Lower leg skin (tissue), 4 donors: ENCODE results near the gene ZFAND6. TPM values are rescaled to one million over a fixed set of nuclear protein-coding genes. Genes with fewer than 3 reads are reported as not detected.
"Not testable (repeated sequence)": the region's sequence is repeated elsewhere in the genome, so short reads cannot be mapped to it uniquely, and the experiment has no call there.

ENCODE experiments used
- DNase-seq, 2 donors: peaks; one replicate each; pipeline ENCODE4 v3.0.0-alpha.2; 2019; ENCODE audit warnings: low spot score in 2 of 2
- H3K4me3 ChIP-seq: fragments of 200-600 bp; sonication (generic); 2 replicates; pipeline ENCODE4 v1.5.1; 2017; ENCODE audit warnings: mild to moderate bottlenecking, low read depth; ENCODE audit not compliant: poor library complexity, severe bottlenecking
- CTCF ChIP-seq, 3 donors: fragments of 450-650 bp; IDR thresholded peaks; one replicate each; pipeline ENCODE4 v1.5.1; 2016; ENCODE audit warnings: antibody characterized with exemption in 3 of 3, mild to moderate bottlenecking in 3 of 3, moderate library complexity in 2 of 3
- POLR2A ChIP-seq, 2 donors: fragments of 450-650 bp; IDR thresholded peaks; one replicate each; pipeline ENCODE4 v1.6.1; 2016 to 2017; ENCODE audit warnings: antibody characterized with exemption in 2 of 2, mild to moderate bottlenecking in 1 of 2, moderate library complexity in 1 of 2
- WGBS, 2 donors: methylation state at CpG; one replicate each; pipeline ENCODE4 v1.1.5; 2018; 5-methylcytosine and 5-hydroxymethylcytosine counted together
- intact Hi-C: fragments of 100-400 bp; cut with DNase I; formaldehyde crosslinking; loops from one replicate; pipeline ENCODE4 v1.15.0; 2023; ENCODE audit warnings: low total_unique reads
- total RNA-seq, 4 donors: library from RNA; depleted of rRNA; stranded (reverse); fragments of >200 nt; gene quantifications; one replicate each; pipeline ENCODE4 v1.1.0, GENCODE V29; 2016

Gene ZFAND6
- total RNA-seq, 4 donors from 2014 or later, result 95.6 to 139 (median 107) TPM

- intact Hi-C loops, result no loop called here
- TF ChIP-seq CTCF (IDR thresholded peaks at IDR 0.05) (no peak), POLR2A (IDR thresholded peaks at IDR 0.05) (no peak)
- 88 to 96% methylated on average over 3 of the region's 3 CpGs for WGBS, 2 donors
- no peak overlapping the region for H3K4me3 ChIP-seq
- no peak for DNase-seq
These were observed 17.8 kb upstream of the ZFAND6 start for GRCh38 chr15:80041494-80042253.

GRCh38 chr15:80042568-80042967 is 16.9 kb upstream of the ZFAND6 start:
- intact Hi-C loops, result no loop called here
- DNase-seq, result no peak
- H3K4me3 ChIP-seq, result no peak overlapping the region
- WGBS, 2 donors, result 57 to 70% methylated on average over 1 of the region's 1 CpG
- no peak for TF ChIP-seq POLR2A (IDR thresholded peaks at IDR 0.05)
- TF ChIP-seq CTCF (IDR thresholded peaks at IDR 0.05), result no peak

- intact Hi-C loops, DNase-seq, H3K4me3 ChIP-seq: not testable (repeated sequence)
- WGBS, 2 donors, result 91 to 92% methylated on average over 10 of the region's 10 CpGs
These were observed 14.3 kb upstream of the ZFAND6 start for GRCh38 chr15:80045219-80045618.

- WGBS, 2 donors, result 42 to 52% methylated on average over 2 of the region's 2 CpGs
- intact Hi-C loops, result no loop called here
These were observed 10.4 kb upstream of the ZFAND6 start for GRCh38 chr15:80049046-80049445.

GRCh38 chr15:80052597-80053304 is 6.7 kb upstream of the ZFAND6 start:
- H3K4me3 ChIP-seq, result no peak overlapping the region
- 81 to 82% methylated on average over 6 of the region's 6 CpGs for WGBS, 2 donors
- intact Hi-C loops, result no loop called here
- DNase-seq, result no peak
- no peak for TF ChIP-seq CTCF (IDR thresholded peaks at IDR 0.05)
- no peak for TF ChIP-seq POLR2A (IDR thresholded peaks at IDR 0.05)

More at GRCh38 chr15:80049046-80049445, 10.4 kb upstream of the ZFAND6 start:
- TF ChIP-seq POLR2A (IDR thresholded peaks at IDR 0.05), result no peak
- no peak for TF ChIP-seq CTCF (IDR thresholded peaks at IDR 0.05)
- DNase-seq, result no peak
- H3K4me3 ChIP-seq, result no peak overlapping the region

GRCh38 chr15:80055933-80056332 is 3.5 kb upstream of the ZFAND6 start:
- DNase-seq, result no peak
- no peak overlapping the region for H3K4me3 ChIP-seq
- no peak for TF ChIP-seq POLR2A (IDR thresholded peaks at IDR 0.05)
- no peak for TF ChIP-seq CTCF (IDR thresholded peaks at IDR 0.05)
- WGBS, 2 donors, result 76 to 81% methylated on average over 2 of the region's 2 CpGs
- intact Hi-C loops, result no loop called here
